IMR-90 (cell line): ENCODE measurements around the gene TMEM247.
"Not testable (repeated sequence)": the region's sequence is repeated elsewhere in the genome, so short reads cannot be mapped to it uniquely, and the experiment has no call there.

ENCODE experiments used
- BHLHE40 ChIP-seq: fragments of 150-350 bp; IDR thresholded peaks from 2 replicates; pipeline ENCODE4 v1.6.1; 2016; ENCODE audit warnings: mild to moderate bottlenecking, low read depth, low read length
- CEBPB ChIP-seq: IDR thresholded peaks from 2 replicates; pipeline ENCODE4 v1.6.1; 2012; ENCODE audit warnings: low read depth, low read length, improper control_type of control experiment
- MAFK ChIP-seq: IDR thresholded peaks from 2 replicates; pipeline ENCODE4 v1.6.1; 2012; ENCODE audit warnings: low read depth, low read length, improper control_type of control experiment
- MAZ ChIP-seq: IDR thresholded peaks from 2 replicates; pipeline ENCODE4 v1.6.1; 2012; ENCODE audit warnings: low read depth, mild to moderate bottlenecking, low read length, improper control_type of control experiment, moderate library complexity, borderline replicate concordance
- MXI1 ChIP-seq: IDR thresholded peaks from 2 replicates; pipeline ENCODE4 v1.6.1; 2012; ENCODE audit warnings: low read depth, mild to moderate bottlenecking, low read length, moderate library complexity, borderline replicate concordance
- NFE2L2 ChIP-seq: fragments of 150-350 bp; IDR thresholded peaks from 2 replicates; pipeline ENCODE4 v1.6.1; 2016; ENCODE audit warnings: low read depth, mild to moderate bottlenecking, low read length
- POLR2A ChIP-seq: IDR thresholded peaks from 2 replicates; pipeline ENCODE4 v1.6.1; 2012; ENCODE audit warnings: mild to moderate bottlenecking, low read depth, low read length
- RAD21 ChIP-seq: IDR thresholded peaks from 2 replicates; pipeline ENCODE4 v1.6.1; 2012; ENCODE audit warnings: low read length, improper control_type of control experiment
- RFX5 ChIP-seq: IDR thresholded peaks from 2 replicates; pipeline ENCODE4 v1.8.0; 2012; ENCODE audit warnings: low read depth, mild to moderate bottlenecking, low read length, moderate library complexity
- SMC3 ChIP-seq: fragments of 150-350 bp; IDR thresholded peaks from 2 replicates; pipeline ENCODE4 v1.6.1; 2016; ENCODE audit warnings: low read depth, mild to moderate bottlenecking, antibody characterized with exemption, low read length, moderate library complexity
- TF ChIP-seq, protein P1 (sequence below): fragments of 150-350 bp; IDR thresholded peaks from 2 replicates; pipeline ENCODE4 v1.6.1; 2016; ENCODE audit warnings: low read depth, mild to moderate bottlenecking, low read length, moderate library complexity, borderline replicate concordance
- TF ChIP-seq, protein P2 (sequence below): conservative IDR thresholded peaks from 2 replicates; pipeline ENCODE4 v1.5.1; 2012; ENCODE audit warnings: mild to moderate bottlenecking, low read depth, low read length, improper control_type of control experiment
- TF ChIP-seq, protein P3 (sequence below): fragments of 150-350 bp; IDR thresholded peaks from 2 replicates; pipeline ENCODE4 v1.6.1; 2017; ENCODE audit warnings: mild to moderate bottlenecking, antibody characterized with exemption, low read length, low read depth

DNA sequence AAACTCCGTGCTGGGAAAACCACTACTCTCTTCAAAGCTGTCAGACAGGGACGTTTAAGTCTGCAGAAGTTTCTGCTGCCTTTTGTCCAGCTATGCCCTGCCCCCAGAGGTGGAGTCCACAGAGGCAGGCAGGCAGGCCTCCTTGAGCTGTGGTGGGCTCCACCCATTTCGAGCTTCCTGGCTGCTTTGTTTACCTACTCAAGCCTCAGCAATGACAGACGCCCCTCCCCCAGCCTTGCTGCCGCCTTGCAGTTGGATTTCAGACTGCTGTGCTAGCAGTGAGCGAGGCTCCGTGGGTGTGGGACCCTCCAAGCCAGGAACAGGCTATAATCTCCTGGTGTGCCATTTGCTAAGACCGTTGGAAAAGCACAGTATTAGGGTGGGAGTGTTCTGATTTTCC lies 1.9 kb upstream of the TMEM247 start:
- TF ChIP-seq, protein P1, sequence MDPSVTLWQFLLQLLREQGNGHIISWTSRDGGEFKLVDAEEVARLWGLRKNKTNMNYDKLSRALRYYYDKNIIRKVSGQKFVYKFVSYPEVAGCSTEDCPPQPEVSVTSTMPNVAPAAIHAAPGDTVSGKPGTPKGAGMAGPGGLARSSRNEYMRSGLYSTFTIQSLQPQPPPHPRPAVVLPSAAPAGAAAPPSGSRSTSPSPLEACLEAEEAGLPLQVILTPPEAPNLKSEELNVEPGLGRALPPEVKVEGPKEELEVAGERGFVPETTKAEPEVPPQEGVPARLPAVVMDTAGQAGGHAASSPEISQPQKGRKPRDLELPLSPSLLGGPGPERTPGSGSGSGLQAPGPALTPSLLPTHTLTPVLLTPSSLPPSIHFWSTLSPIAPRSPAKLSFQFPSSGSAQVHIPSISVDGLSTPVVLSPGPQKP, result not testable (repeated sequence)
- TF ChIP-seq POLR2A, MAZ, RFX5, CEBPB, MXI1, NFE2L2, MAFK, RAD21, SMC3, BHLHE40: not testable (repeated sequence)
- TF ChIP-seq, protein P2, sequence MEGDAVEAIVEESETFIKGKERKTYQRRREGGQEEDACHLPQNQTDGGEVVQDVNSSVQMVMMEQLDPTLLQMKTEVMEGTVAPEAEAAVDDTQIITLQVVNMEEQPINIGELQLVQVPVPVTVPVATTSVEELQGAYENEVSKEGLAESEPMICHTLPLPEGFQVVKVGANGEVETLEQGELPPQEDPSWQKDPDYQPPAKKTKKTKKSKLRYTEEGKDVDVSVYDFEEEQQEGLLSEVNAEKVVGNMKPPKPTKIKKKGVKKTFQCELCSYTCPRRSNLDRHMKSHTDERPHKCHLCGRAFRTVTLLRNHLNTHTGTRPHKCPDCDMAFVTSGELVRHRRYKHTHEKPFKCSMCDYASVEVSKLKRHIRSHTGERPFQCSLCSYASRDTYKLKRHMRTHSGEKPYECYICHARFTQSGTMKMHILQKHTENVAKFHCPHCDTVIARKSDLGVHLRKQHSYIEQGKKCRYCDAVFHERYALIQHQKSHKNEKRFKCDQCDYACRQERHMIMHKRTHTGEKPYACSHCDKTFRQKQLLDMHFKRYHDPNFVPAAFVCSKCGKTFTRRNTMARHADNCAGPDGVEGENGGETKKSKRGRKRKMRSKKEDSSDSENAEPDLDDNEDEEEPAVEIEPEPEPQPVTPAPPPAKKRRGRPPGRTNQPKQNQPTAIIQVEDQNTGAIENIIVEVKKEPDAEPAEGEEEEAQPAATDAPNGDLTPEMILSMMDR, result not testable (repeated sequence)
- TF ChIP-seq, protein P3, sequence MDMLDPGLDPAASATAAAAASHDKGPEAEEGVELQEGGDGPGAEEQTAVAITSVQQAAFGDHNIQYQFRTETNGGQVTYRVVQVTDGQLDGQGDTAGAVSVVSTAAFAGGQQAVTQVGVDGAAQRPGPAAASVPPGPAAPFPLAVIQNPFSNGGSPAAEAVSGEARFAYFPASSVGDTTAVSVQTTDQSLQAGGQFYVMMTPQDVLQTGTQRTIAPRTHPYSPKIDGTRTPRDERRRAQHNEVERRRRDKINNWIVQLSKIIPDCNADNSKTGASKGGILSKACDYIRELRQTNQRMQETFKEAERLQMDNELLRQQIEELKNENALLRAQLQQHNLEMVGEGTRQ, result not testable (repeated sequence)
